Stimulated activated CD4-positive, alpha-beta T cell treated with anti-CD3 and anti-CD28 coated beads, TNF-alpha, amount 100 ng/mL, for 1 hour (primary cell): Measurements from ENCODE around the gene CYTH1.
"Not testable (repeated sequence)": the region's sequence is repeated elsewhere in the genome, so short reads cannot be mapped to it uniquely, and the experiment has no call there.

Experiments used
- DNase-seq, 3 donors: peaks; one replicate each; pipeline ENCODE4 v3.0.0-alpha.2; 2020; ENCODE audit warnings: low read depth in 3 of 3, low spot score in 1 of 3

Gene CYTH1

DNA sequence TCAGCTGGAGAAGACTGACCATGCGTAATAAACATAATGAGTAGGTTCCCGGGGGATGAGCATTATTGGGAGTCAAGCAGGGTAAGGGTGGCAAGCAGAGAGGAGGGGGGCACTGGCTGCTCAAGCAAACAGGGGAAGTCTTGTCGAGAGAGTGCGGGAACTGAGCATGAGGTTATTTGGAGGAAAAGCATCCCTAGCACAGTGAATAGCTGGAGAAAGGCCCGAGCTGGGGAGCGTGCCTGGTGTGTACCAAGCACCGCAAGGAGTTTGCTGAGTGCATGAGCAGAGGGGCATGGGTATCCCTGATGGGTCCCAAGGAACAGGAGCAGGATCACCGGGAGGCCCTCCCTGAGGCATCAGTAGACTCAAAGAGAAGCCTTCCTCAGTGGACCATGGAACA, 17.2 kb downstream of the CYTH1 start:
- DNase-seq, result no peak

DNA sequence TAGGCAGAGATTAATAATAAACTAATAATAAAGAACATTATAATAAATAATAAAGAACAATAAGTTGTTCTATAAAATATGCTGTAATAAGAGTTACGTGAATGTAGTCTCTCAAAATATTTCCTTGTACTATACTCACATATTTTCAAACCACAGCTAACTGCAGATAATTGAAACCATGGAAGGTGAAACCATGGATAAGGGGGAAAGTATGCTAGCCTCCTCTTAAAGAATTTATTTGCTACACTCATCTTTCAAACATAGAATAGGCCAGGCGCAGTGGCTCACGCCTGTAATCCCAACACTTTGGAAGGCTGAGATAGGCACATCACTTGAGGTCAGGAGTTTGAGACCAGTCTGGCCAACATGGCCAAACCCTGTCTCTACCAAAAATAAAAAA, 18.5 kb downstream of the CYTH1 start:
- no peak for DNase-seq

DNA sequence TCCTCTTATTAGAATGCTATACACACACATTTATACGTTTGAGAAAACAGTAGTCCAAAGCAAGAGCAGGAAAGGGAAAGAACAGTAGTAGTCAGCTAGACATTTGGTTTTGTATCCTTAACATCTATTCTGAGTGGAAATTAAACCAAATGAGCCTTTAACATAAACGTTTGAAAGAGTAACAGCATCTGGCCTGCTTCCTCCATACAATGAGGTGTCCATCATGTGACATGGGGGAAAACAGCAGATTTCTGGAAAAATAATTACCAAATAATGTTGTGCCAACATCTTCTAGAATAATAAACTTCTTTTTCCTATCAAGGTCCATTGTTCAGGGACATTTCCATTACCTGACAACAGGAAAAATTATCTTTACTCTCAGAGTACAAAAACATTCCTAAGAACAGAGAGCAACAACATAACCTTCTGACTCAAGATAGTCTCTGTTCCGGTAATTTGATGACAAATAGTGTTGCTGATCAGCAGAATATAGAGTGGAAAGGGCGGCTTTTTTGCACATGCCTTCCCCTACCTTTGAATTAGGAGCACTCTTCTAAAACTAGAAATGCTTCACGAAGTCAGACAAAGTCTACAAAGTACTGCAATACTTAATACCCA, 20.2 kb downstream of the CYTH1 start:
- DNase-seq, result no peak

DNA sequence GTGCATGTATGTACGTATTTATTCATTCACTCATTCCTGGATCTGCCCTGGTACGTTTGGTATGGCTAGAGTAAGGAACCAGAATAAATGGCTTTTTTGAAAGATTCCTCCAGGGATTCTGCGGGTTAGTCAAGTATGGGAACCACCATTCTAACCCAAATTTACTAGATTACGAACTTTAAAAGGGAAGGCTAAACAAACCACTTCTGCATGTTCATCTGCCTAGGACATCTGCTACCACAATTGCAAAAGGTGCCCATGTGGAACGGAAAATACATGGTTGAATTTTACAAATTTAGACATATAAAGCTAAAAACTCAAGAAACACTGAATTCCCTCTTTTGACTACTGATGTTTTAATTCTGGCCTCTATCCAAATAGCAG, 22.1 kb downstream of the CYTH1 start:
- DNase-seq, result no peak

DNA sequence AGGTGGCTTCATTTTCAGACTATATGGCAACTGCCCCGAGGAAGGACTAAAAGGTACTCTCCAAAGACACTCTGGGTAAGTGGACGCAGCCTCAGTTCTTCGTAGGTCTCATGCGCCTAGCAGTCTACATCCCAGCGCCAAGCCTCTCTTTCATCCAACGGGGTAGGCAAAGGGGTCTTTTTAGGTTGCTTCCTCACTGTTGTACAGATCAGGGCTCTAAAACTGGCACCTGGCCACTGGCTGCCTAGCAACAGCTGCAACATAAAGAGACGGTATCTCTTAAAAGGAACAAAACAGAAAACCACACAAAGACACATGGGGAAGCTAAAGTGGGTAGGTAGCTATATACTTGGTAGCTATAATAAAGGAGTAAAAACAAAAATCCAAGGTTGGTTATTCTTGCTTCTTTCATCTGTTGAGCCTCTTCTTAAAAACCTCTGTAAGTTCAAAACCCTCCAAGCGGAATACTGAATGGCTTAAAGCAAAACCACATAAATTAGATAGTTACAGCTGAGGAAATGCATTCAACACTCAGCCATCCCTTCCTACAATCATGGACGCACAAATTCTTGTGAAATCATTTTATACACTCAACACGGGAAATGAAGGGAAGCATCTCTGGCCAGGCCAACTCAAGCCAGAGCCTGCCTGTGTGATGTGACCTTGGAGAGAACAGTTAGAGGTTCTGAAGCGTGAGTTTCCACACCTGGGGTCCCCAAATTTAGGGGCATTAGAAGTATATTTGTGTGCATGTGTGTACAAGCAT, 22.7 kb downstream of the CYTH1 start:
- peak; percentile 35 to 50 (median 36) for DNase-seq

DNA sequence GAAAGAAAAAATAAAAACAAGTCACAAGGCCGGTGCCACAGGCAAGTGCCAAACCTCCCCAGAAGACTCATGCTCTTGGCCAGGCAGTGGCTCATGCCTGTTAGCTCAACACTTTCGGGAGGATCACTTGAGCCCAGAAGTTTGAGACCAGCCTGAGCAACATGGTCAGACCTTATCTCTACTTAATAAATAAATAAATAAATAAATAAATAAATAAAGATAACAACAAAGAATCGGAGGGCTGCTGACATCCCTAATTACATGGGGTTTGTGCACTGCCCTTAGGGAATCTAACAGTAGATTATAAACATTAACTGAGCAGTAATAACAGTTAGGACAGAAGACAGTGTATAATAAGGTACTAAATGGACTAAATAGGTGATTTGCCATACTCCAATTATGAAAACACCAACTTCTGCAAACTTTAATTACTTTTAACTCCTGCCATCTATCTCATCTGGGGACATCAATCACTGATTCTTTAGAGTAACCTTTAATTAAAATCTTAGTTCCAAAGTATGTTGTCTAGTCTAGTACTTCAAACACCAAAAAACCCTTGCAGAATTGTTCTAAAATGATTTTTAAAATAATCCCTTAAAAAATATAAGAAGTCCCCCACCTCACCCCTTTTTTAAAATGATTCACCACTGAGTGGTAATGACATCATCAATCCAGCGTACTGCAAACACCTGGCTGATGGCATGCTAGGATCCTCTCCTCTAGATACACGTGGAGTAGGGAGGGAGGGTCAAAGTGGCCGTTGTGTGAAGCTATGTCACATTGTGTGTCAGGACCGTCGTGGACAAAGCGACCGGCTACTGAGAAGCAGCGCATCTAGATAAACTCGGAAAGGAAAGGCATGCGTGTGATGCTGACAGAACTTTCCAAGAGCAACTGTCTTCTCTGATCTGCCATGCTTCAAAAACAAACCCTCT, 28.5 kb downstream of the CYTH1 start:
- DNase-seq, result no peak

DNA sequence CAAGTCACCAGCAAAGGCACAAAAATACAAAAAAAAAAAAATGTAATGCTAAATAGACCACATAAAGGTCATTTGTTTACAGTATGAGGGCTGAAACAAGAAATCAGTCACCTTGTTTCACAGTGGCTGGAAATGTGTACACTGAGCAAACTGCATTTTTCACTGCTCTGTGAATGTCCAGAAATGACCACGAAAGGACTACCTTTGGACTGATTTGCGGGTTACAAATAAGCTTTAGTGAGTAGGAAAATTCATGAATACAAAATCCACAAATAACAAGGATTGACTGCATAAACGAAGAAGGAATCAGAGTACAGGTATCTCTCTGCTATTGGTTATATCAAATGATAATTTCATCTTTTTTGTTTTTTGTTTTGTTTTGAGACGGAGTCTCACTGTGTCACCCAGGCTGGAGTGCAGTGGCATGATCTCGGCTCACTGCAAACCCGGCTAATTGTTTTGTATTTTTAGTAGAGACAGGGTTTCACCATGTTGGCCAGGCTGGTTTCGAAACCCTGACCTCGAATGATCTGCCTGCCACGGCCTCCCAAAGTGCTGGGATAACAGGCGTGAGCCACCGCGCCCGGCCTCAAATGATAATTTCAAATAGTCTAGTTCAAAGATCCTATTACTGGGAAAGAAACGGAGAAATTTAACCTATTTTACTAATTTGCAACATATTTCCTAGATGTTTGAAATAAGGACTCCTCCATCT, 30.5 kb downstream of the CYTH1 start:
- no peak for DNase-seq

DNA sequence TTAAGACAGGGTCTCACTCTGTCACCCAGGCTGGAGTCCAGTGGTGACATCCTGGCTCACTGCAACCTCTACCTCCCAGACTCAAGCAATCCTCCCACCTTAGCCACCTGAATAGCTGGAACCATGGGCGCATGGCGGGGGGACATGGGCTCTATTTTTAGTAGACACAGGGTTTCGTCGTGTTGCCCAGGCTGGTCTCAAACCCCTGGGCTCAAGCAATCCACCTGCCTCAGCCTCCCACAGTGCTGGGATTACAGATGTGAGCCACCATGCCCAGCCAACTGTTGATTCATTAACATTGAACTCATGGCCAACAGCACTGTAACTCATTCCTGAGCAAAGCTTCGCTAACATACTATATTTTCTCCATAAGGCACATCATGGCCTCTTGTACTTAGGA, 31.1 kb downstream of the CYTH1 start:
- DNase-seq, result not testable (repeated sequence)

DNA sequence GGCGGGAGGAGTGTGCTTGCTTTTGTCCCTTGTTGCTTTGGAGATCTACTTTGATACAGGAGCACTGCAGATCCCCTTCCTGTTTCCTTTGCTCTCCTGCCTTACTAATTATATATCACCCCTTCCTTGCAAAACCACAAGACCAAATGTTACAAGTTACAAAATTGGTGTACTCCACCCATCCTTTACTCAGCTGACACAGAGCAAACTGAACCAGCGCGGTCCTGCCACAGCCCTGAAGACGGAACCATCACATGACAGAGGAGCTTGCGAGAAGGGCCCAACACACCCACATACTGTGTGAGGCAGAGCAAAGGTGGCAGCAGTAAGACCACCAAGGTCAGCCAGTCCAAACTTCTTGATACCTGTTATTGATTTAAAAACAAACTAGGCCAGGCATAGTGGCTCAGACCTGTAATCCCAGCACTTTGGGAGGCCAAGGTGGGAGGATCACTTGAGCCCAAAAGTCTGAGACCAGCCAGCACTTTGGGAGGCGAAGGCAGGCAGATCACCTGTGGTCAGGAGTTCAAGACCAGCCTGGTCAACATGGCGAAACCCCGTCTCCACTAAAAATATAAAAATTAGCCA, 33.2 kb downstream of the CYTH1 start:
- peak; percentile 43 to 57 (median 51) for DNase-seq

DNA sequence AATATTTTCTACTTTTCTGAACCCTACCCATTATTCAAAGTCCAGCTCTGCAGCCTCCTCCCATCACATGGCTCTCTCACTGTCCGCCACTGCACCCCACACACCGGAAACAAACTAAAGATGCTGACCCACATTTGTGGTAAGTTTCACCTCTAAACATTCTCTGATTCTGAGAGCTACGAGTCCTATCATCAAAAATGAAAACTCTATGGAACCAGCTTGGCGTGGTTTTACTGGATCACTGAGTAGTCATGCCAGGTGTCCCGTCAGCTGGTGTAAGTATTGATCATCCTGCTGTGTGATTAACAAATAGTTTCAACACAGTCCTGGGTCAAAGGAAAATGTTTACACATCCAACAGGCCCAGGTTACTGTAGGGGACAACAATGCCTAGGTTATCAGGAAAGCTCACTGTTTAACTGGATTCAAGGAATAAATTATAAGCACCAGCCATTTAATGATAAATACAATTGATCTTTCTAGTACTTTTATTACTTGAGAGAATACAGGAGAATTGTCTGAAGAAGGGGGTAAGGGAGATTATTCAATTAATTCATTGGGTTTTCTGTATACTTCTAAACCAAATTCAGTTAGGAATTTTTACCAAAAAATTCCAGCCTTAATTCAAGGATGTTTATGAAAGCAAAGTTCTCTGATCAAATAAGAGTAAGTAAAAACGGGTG, 33.9 kb downstream of the CYTH1 start:
- DNase-seq, result no peak

DNA sequence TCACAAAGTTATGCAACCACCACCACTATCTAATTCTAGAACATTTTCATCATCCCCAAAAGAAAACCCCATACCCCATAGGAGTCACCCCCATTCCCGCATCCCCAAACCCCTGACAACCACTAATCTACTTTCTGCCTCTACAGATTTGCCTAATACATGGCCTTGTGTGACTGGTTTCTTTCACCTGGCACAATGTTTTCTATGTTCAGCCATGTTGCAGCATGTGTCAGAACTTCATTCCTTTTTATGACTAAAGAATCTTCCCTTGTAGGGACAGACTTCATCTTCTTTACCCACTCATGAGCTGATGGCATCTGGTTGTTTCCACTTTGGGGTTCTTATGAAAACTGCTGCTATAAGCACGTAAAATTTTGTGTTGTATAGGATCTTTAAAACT, 34.6 kb downstream of the CYTH1 start:
- DNase-seq, result no peak

DNA sequence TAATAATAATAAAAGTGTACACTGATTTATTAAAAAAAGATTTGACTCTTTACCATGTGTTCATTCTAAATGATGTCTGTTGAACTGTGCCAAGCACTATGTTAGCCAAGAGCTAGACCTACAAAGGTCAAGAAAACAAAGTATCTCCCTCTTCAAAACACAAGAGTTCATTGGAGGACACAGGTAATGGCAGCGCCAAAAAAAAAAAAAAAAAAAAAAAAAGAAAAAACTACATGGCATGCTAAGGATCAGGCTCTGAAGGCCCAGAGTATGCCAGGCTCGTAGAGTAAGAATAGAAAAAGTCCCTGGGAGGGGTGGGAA, 35.2 kb downstream of the CYTH1 start:
- no peak for DNase-seq

DNA sequence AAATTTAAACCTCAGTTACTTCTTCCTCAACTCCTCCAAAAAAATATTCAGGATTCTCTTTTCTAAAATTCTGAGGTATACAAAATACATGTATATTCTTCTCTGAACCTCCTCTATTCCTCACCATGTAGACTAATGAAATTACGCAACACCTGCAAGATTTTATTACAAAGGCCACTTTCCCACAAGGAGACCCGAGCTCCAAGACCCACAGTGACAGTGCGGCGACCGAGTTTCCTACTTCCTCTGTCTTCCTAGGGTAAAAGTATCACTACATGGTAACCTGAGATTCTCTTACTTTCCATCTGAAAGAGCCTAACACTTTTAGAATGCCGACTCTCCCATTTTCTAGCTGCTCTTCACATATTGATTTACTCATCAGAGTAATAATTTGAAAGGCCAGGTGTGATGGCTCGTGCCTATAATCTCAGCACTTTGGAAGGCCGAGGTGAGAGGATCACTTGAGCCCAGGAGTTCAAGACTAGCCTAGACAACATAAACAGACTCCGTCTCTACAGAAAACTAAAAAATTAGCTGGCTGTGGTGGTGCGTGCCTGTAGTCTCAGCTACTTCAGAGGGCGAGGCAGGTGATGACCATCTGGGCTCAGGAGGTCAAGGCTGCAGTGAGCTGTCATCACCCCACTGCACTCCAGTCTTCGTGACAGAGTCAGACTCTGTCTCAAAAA, 35.7 kb downstream of the CYTH1 start:
- no peak for DNase-seq

DNA sequence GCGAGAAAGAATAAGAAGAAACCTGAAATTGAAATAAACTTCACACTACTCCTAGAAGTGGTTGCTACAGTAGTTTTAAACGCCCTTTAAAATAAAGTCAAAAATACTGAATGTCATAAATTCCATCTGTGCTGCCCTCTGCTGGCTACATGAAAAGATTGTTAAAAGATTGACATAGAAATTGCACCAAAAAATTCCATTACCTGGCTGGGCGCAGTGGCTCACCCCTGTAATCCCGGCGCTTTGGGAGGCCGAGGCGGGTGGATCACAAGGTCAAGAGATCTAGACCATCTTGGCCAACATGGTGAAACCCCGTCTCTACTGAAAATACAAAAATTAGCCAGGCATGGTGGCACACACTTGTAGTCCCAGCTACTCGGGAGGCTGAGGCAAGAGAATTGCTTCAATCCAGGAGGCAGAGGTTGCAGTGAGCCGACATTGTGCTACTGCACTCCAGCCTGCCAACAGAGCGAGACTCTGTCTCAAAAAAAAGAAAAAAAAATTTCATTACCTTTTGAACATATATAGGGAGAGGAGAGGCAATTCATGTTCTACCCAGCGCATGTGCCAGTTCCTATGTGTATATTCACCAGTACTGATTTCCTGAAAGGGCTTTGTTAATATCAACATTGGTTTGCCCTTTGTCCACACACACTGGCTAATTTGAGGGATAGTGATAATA, 36.5 kb downstream of the CYTH1 start:
- DNase-seq, result no peak

DNA sequence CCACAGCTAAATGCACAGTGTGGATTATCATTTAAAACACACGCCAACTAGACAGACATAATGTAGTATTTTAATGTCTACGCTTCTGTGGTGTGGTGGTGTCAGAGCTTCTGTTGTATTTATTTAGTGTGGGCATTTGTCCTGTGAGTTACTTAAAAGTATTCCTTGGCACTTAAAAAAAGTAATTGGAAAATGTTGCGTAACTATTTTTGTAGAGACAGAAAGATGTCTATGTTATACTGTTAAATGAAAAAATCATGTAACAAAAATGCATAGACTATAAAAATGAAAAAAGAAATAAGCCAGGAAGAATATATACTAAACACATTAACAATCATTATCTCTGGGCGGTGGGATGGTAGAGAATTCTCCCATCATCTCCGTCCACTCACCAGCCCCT, 39.2 kb downstream of the CYTH1 start:
- DNase-seq, result no peak

DNA sequence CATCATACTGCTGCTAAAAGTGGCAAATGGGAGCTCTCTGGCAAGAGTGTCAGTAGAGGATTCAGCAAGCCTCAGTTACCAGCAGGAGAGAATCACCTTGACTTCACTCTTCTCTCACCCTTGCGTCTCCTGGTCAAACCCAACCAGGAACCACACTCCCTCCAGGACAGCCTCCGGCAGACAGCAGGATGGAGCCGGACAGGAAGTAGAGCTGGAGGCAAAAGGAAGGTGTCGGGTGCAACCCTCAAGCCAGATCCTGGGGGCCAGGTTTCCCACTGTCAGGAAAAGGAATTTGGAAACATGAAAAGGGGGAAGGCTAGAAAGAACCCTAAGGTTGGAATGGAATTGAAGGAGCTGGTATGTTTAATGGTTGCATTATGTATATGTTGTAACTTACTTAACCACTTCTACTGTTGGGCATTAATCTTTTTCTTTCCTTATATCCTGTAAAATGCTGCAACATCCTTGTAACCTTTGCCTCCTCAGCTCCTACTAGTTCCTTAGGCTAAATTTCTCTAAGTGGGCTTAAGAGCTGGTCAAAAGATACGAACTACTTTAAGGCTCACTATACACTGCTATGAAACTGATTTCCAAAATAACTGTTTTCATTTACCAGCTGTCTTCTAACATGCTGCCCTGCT, 40.3 kb downstream of the CYTH1 start:
- DNase-seq, result no peak

DNA sequence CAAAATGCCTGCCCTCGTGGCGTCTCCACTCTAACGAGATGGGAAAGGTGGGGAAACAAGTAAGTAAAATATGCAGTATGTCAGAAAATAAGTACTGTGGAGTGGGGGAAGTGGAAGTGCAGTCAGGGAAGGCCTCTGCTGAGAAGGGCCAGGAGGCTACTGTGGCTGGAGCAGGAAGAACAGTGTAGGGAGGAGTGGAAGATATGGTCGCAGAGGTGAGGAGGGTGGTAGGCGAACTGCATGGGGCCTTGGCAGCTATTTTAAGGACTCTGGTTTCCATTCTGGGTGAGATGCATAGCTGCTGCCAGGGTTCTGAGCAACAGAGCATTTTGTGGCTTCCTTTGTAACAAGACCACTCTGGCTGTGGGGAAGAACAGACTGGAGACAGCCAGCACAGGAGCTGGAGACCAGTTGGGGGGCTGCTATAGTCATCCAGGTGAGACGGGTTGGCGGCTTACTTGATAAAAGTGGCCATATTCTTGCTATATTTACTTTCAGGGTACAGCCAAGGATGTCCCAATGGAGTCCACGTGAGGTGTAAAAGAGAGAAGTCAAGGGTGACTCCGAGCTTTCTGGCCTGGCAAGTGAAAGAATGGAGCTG, 42.6 kb downstream of the CYTH1 start:
- DNase-seq, result no peak

DNA sequence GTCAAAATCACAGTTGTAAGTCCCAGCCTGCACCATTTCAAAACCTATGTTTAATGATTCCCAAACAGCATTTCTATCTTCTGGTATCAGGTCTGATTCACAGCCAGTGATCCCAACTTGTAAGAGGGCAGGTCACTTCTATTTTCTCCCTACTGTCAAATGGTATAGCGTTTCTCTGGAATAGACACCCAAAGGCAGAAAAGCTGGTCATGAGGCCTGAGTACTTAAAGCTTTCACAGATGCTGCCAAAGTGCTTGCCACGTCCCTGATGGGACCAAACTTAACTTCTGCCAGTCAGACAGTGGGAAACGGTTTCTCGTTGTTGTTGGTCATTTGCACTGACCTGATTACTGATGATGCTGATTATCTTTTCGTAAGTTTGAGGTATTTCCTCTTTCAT, 43.4 kb downstream of the CYTH1 start:
- no peak for DNase-seq
